Stimulated activated CD8-positive, alpha-beta memory T cell treated with anti-CD3 and anti-CD28 coated beads, Interleukin-2, amount 100 ng/mL, for 1 hour (primary cell): ENCODE measurements around the gene LPCAT2.

Experiments
- DNase-seq, 2 donors: peaks; one replicate each; pipeline ENCODE4 v3.0.0-alpha.2; 2020; ENCODE audit warnings: low read depth in 2 of 2

Gene LPCAT2, protein sequence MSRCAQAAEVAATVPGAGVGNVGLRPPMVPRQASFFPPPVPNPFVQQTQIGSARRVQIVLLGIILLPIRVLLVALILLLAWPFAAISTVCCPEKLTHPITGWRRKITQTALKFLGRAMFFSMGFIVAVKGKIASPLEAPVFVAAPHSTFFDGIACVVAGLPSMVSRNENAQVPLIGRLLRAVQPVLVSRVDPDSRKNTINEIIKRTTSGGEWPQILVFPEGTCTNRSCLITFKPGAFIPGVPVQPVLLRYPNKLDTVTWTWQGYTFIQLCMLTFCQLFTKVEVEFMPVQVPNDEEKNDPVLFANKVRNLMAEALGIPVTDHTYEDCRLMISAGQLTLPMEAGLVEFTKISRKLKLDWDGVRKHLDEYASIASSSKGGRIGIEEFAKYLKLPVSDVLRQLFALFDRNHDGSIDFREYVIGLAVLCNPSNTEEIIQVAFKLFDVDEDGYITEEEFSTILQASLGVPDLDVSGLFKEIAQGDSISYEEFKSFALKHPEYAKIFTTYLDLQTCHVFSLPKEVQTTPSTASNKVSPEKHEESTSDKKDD

DNA sequence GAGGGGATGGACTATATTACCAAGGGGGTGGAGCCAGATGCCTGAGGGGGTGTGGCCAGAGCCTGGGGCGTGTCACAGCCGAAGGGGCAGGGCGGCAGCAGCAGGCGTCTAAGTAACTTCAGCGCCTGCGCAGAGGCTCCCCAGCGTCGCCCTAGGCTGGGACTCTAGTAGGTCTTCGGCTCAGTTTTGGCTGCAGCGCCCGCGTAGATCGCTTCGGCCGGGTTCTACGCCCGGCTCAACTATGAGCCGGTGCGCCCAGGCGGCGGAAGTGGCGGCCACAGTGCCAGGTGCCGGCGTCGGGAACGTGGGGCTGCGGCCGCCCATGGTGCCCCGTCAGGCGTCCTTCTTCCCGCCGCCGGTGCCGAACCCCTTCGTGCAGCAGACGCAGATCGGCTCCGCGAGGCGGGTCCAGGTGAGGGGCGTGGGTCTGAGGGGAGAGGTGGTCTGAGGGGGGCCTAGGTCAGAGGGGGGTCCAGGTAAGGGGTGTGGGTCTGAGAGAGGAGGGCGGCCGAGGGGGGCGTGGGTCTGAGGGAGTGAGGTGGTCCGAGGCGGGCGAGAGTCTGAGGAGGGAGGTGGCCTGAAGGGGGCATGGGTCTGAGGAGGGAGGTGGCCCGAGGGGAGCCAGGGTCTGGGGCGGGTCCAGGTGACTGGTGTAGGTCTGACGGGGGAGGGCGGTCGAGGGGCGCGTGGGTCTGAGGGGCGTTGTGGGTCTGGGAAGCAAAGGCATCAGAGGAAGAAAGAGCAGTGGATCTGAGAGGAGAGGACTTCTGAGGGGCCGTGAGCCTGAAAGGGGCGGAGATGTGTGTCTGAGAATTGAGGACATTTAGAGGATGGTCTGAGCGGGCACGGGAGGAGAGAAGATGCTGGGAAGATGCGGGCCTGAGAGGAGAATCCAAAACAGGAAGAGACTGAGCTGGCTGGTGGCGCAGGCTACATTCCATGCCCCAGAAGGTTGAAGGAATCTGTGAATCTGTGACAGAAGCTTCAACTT, at the start of gene LPCAT2:
Gene LPCAT2 (plus strand): TSS at position 132 of the 991 bp plus-strand sequence. CDS start 110 bp downstream, at position 242.
- no peak for DNase-seq

DNA sequence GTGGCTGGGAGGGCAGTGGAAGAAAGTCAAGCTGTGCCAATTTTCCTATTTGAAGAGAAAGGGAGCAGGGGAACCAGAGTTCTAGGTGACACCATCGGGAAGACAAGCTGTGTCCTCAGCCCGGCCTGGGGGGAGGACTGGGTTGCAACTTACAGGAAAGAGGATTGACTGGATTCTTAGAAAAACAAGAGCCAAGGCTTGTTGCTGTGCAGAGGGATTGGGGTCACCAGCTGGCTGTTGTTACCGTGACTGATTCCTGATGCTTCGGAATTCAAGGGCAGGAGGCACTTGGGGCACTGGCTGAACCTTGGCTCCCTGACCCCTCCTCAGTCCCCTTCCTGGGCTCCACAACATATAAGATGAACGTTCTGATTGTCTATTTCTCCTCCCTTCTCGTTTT, 46.6 kb upstream of the LPCAT2 start:
- DNase-seq: no peak

DNA sequence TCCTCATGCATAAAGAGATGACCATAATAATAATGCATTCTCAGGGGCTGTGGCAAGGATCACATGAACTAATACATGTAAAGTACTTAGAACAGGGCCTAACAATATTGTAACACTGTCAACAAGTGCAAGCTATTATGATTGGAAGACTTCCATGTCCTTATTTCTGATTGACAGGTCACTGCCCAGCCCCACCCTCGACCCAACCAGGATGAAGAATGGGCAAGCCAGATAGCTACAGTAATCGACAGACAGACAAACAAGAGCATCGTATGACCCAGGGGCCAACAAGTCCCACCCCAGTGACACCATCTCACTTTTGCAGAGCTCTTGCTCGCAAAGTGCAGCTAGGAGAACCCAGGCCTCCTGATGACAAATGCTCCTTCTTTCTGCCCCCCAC, 44.5 kb upstream of the LPCAT2 start:
- no peak for DNase-seq

DNA sequence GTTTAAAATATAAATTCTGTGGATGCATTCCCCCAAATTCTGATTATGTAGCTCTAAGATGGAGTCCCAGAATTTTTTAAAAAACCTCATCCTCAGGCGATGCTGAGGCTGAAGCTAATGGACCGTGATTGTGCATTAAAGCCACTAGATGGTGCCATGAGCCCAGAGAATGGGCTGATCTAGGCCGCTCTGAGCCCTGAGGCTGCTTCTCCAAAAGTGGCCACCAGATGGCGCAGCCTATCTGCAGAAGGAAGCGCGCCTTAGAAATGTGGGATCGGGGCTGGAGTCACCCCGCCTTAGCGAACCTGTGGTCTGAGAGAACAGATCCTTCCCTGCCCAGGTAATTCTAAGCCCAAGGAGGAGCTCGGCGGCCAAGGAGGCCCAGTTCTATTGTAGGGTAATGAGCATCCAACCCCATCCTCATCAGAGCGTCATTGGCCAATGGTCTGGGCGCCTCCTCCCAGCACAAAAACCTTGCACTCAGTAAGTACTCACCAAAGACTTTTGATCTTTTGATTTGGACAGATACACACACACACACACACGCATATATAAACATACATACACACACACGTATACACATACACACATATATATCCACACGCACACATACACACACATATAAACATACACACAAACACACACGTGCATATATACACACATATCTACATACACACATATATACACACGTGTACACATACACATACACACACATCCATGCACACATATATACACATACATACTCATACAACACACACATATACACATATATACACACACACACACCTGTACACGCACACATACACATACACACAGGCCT, 43.6 kb upstream of the LPCAT2 start:
- peak; percentile 61 to 62 for DNase-seq

DNA sequence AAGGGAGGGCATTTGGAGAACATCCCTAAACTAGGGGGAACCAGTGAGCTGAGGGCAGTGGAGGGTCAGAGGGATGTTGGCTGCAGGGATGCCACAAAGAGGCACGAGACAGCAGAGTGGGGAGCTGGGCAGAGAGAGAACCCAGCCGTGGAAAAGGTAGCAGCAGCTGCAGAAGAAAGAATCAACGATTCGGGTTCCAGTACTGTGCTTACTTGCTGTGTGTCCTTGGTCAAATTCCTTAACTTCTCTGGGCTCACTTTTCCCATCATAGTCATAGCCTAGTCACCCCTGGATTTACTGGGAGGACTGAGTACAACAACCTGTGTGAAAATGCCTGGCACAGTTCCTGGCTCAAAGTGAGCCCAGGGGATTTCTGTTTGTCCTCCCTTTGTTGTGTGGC, 42.7 kb upstream of the LPCAT2 start:
- DNase-seq: no peak

DNA sequence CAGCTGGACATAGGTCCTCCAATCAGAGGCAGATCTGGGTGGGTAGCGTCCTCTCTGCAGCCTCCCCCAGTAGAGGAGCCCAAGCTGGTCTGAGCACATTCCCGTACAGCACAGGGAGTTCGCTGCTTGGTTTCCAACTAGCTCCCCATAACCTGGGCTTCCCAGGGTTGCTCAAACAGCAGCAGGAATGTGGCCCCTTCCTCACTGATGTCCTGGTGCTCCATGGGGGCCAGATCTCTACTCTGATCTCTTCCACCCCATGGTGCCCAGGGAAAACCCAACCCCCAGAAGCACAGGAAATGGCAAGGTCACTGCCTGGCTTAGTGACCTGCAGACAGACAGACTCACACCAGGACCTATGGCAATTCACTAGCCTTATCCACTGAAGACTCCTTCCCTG, 41.0 kb upstream of the LPCAT2 start:
- no peak for DNase-seq

DNA sequence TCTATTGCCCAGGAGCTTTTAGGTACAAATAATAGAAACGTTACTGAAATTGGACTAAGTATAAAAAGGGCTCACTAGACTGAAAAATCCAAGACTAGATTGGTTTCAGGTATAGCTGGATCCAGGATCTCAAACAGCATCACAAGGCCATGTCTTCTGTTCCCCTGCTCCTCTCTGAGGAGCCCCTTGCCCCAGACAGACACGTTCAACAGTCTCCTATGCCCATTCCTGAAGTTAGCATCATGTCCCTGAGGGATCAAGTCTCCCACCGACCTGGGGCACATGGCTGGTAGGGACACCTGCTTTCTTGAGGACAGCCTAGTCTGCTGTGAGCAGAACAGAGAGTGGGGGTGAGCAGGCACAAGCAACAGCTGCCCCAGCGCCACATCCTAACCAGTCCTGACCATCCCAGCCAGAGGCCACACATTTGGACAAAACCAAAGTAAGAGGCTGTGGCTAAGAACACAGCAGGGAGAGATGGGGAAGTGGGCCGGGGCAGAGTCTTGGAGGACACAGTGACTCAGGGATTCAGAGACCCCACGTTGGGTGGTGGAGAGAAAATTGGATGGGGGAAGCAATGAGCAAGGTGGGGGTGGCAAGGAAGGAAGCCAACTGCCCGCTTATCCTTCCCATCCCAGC, 40.4 kb upstream of the LPCAT2 start:
- DNase-seq: no peak

DNA sequence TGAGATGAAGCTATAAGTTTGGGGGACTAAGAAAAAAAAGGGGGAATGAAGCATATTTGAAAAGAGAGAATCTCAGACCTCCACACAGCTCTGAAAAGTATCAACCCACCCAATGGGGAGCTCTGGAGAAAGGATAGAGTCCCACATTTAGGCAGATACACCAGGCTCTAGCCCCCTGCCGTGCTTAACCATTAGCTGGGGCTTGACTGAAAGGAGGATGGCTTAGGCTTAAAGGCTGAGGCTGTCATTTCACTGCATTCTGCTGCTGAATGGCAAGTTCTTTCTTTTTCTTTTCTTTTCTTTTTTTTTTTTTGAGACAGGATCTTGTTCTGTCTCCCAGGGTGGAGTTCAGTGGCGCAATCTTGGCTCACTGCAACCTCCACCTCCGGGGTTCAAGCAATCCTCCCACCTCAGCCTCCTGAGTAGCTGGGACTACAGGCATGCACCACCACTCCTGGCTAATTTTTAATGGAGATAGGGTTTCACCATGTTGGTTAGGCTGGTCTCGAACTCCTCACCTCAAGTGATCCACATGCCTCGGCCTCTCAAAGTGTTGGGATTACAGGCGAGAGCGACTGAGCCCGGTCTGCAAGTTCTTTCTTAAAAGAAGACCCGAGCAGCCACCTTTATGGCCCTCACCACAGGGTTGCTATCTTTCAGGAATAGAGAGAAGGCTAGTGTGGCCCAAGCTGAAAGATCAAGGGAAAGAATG, 38.9 kb upstream of the LPCAT2 start:
- DNase-seq: no peak

DNA sequence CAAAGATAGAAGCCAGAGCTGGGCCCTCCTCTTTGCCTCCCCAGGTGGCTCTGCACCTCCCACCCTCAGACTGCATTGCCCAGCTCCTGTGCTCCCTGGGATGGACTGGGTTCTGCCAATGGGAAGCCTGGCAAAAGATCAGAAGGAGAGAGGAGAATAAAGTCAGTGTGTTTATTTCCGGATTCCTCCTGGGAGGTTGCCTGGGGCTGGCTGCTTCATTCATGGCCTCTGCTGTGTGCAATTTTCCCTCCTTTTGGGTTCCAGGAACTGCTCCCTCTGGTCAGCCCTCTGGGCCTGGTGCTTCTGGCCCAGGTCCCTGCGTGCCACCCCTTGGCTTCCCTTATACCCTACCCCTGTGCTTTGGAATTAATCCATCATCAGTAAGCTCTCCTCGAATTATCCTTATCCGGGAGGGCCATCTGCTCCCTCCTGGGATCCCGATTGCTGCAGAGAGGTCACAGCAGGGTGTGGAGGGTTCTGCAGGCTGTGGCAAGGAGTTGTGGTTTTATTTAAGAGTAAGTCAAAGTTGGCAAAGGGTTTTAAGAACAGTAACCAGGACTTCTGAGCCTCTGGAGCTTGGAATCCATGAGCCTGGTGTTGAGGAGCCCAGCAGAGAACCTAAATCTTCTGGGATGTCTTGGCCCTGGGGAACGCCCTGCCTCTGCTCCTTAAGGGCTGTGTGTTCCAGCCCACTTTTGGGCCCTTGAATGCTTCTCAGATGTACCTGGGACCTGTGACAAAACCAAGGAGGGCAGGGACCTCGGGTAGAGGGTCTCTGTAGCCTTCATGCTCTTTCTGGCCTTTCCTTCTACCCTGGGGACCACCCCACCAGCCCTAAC, 38.1 kb upstream of the LPCAT2 start:
- DNase-seq: no peak

DNA sequence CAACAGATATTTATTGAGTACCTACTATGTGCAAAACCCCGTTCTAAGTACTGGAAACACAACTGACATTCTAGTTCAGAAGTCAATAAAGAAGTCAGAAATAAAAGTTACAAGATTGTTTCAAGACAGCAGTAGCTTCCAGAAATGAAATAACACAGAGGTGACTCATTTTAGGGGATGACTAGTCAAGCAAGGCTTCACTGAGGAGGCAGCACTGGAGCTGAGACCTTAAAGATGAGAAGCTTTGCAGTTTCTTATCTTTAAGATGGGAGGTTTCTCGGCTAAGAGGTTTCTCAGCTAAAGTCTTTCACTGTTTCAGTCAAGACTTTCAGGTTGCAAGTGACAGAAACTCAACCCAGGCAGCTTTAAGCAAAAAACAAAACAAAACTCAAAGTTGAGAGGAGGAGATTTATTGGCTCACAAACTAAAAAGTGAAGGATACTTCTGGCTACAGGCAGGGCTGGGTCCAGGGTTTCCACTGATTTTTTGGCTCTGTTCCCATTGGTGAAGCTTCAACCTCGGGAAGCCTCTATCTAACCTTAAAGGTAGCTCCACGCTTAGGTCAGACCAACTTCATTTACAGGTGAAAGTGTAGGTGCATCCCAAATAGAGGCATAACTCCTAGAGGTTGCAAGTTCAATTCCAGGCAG, 37.3 kb upstream of the LPCAT2 start:
- DNase-seq: no peak

DNA sequence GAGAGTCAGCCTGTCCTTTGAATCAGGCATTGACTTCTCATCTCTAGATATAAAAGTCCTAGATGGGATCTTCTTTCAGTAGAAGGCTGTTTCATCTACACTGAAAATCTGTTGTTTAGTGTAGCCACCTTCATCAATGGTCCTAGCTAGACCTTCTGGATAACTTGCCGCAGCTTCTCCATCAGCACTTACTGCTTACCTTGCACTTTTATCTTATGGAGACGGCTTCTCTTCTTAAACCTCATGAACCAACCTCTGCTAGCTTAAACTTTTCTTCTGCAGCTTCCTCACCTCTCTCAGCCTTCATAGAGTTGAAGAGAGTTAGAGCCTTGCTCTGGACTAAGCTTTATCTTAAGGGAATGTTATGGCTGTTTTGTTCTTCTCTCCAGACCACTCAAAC, 35.3 kb upstream of the LPCAT2 start:
- DNase-seq: no peak

DNA sequence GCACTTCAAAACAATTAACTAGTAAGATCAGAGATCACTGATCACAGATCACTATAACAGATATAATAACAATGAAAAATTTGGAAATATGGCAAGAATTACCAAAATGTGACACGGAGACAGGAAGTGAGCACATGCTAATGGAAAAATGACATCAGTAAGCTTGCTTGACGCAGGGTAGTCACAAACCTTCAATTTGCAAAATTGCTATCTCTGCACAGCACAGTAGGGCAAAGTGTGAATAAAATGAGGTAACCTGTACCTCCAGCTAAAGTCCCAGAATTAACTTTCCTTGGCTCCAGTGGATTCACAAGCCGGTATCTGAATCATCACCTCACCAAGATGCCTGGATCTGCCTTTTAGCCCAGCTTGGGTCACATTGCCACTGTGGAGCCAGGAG, 34.1 kb upstream of the LPCAT2 start:
- DNase-seq: no peak

DNA sequence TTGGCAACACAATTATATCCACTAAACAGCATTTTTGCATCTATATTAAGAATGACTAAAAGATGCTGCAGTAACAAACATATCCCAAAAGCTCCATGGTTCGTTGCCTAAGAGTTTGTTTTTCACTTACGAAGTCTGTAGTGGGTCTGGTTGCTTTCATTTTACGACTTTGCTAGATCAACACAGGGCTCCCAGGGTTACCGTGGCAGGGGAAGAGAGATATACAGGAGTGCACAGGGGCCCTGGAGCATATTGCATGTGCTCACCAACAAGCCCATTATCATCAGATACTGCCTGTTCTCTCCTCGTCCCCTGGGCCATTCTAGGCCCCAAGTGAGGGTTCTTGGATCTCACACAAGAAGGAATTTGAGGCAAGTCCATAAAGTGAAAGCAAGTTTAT, 33.0 kb upstream of the LPCAT2 start:
- no peak for DNase-seq

DNA sequence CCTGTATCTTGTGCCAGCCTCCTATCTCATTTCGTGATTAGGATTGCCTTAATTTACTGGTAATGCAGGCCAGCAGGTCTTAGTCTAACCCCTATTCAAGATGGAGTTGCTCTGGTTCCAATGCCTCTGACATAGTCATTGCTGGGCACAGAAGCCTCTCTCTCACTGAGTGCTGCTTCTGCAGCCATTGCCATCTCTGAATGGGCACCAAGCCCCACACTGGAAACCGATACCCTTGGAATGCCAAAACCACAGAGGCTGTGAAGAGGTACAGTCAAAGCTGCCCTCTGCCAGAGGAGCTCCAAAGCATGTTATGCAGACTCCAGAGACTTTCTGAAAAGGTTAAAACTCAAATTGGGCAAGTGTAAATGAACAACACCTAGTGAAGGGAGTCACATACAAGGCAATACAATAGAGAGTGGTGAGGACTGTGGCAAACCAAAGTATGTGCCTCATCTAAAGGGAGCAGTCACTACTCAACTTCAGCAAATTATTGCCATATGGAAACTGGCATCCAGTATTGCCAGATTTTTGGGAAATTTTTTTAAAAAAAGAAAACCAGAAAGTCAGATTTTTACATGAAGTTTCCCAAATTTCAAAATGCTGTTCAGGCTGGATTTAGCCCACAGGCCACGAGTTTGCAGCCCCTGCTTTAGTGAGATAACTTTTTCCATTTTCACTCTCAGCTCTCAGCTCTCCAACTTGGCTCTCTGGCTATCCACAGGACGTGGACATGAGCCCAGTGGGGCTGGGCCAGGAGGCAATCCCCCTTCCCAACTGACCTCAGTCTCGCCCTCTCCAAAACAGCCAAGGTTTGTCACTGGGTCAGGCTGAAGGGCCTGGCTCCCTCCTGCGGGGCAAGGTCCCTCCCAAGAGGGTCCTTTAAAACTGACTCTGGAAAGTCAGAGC, 32.0 kb upstream of the LPCAT2 start:
- DNase-seq: no peak

DNA sequence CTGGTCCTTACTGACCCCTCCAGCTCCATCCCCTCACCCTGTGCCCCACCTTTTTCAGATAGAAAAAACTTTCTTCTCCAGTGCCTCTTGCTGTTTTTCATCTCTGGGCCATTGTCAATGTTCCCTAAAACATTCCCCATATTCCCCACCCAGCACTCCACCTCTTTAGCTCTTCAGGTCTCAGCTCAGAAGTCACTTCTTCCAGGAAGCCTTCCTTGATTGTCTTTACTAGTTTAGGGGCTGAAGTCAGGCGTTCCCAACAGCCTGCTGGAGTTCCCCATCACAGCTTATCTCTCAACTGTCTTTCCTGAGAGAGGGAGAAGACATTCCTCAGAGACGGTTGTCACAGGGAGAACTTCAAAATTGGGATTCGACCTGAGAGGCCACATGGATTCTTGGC, 31.1 kb upstream of the LPCAT2 start:
- DNase-seq: no peak

DNA sequence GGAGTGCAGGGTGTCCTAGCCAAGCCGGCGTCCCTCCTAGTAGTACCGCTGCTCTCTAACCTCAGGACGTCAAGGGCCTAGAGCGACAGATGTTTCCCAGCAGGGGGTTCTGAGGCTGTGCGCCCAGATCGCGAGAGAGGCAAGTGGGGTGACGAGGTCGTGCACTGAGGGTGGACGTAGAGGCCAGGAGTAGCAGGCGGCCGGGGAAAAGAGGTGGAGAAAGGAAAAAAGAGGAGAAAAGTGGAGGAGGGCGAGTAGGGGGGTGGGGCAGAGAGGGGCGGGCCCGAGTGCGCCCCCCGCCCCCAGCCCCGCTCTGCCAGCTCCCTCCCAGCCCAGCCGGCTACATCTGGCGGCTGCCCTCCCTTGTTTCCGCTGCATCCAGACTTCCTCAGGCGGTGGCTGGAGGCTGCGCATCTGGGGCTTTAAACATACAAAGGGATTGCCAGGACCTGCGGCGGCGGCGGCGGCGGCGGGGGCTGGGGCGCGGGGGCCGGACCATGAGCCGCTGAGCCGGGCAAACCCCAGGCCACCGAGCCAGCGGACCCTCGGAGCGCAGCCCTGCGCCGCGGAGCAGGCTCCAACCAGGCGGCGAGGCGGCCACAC, 29.9 kb upstream of the LPCAT2 start, which contains the start of gene MMP2:
Gene MMP2 (plus strand): TSS at position 372 of the 603 bp plus-strand sequence. CDS start 282 bp downstream, outside the sequence.
- DNase-seq: no peak

DNA sequence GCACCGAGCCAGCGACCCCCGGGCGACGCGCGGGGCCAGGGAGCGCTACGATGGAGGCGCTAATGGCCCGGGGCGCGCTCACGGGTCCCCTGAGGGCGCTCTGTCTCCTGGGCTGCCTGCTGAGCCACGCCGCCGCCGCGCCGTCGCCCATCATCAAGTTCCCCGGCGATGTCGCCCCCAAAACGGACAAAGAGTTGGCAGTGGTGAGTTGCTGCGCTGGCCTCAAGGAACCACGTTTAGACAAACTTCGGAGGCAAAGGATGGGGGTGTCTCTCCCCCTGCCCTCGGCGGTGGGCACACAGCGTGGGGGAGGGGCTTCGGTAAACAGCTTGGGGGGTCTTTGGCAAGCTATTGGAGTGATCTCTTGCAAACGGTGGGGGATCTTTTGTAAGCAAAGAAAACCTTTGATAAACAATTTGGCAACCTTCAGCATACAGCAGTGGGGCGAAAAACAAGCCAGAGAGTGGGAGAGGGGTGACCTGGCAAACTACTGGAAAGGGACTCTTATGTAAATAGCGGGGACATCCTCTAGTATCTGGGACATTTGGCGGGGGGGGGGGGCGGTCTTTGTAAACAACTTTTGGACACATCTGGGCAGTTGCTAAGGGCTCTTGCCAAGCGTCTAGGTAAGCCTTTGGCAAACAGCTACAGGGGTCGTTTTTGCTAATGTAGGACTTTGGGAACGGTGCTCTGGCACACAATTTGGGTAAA, 29.3 kb upstream of the LPCAT2 start:
- no peak for DNase-seq
